ENCODE data around the gene TFDP1. TPM values are rescaled to one million over a fixed set of nuclear protein-coding genes. Genes with fewer than 3 reads are reported as not detected.

Gene TFDP1, protein sequence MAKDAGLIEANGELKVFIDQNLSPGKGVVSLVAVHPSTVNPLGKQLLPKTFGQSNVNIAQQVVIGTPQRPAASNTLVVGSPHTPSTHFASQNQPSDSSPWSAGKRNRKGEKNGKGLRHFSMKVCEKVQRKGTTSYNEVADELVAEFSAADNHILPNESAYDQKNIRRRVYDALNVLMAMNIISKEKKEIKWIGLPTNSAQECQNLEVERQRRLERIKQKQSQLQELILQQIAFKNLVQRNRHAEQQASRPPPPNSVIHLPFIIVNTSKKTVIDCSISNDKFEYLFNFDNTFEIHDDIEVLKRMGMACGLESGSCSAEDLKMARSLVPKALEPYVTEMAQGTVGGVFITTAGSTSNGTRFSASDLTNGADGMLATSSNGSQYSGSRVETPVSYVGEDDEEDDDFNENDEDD
- total RNA-seq (2014; rRNA removed; shearing (Covaris generic)) = 59.6 and 74.8 TPM in 2 replicates
- 122 and 127 TPM in 2 replicates for polyA plus RNA-seq (2016; fragmentation: Nextera tagmentation; extraction: Ambion mirVana)

- Histone ChIP-seq H3K27ac (no peak within 1 kb of the TSS), H3K9me2 (ENCODE audit: insufficient read depth) (no peaks in the 10 kb centered on the region), H4K20me1 (ENCODE audit: insufficient read depth) (no peaks in the 10 kb centered on the region; the same call in 1 of the 2 replicates), H3K27me3 (replicated peaks; ENCODE audit: insufficient read depth) (no peaks in the 10 kb centered on the region), H3K4me1 (ENCODE audit: insufficient read depth) (peaks cover 5% of the 10 kb centered on the region; the same call in 1 of the 2 replicates), H3F3A (ENCODE audit: insufficient read depth) (no peaks in the 10 kb centered on the region), H3K9ac (peak within 1 kb of the TSS; percentile 61), H3K4me2 (ENCODE audit: unreplicated experiment) (peak within 1 kb of the TSS; percentile 87), H3K36me3 (ENCODE audit: low read depth) (0 out of 2 replicates have a peak, but pooled peaks cover 3% of the 10 kb centered on the region), H3K9me3 (ENCODE audit: low read depth) (no peaks in the 10 kb centered on the region), H3K79me2 (ENCODE audit: insufficient read depth) (peaks cover 41% of the 10 kb centered on the region), H2AFZ (peak within 1 kb of the TSS; percentile 73), H3K4me3 (peak within 1 kb of the TSS; percentile 79)
- in situ Hi-C loops (cut with MboI) = no loop called here
- peak; percentile 84 for DNase-seq
- WGBS, 2 experiments (ENCODE audit: low coverage in 1 of 2, low lambda C conversion rate in 2 of 2, missing lambda C conversion rate in 2 of 2) = 1 to 2% methylated on average over 27 to 40 of the region's 92 CpGs
- TF ChIP-seq EZH2 (IDR thresholded peaks at IDR 0.05; ENCODE audit: insufficient read depth, poor library complexity, severe bottlenecking) = no peak
- TF ChIP-seq EZH2phosphoT487 (IDR thresholded peaks at IDR 0.05; ENCODE audit: insufficient read depth, low read depth) = no peak
Observed at GRCh38 chr13:113584205-113584869, at the start of gene TFDP1. Gene TFDP1, plus strand, starts transcription at chr13:113584753. Its CDS starts 1,085 bp downstream, at chr13:113585838.

DNA sequence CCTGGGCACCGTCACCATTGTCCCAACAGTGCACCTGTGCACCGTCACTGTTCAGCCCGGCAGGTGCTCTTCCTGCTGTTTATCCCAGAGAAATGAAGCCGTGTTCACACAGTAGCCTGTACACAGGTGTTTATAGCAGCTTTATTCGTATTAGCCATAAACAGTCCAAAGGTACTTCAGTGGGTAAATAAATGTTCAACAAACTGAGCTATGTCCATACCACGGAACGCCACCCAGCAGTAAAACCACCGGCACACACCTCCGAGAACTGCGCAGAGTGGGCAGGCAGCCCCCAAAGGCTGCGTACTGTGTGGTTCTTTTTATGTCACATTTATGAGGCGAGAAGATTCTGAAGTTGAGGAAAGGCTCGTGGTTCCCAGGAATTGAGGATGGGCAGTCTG, 49.2 kb upstream of the TFDP1 start:
- H3K4me1 ChIP-seq (ENCODE audit: insufficient read depth) = no peaks in the 10 kb centered on the region
- no peak for TF ChIP-seq EZH2phosphoT487 (IDR thresholded peaks at IDR 0.05; ENCODE audit: insufficient read depth, low read depth)
- TF ChIP-seq EZH2 (IDR thresholded peaks at IDR 0.05; ENCODE audit: insufficient read depth, poor library complexity, severe bottlenecking) = no peak

GRCh38 chr13:113536461-113537110, 48.0 kb upstream of the TFDP1 start:
- H3K36me3 ChIP-seq (ENCODE audit: low read depth) = peaks cover 7% of the 10 kb centered on the region; the same call in 1 of the 2 replicates
- H2AFZ ChIP-seq = no peak overlapping the region
- in situ Hi-C loops (cut with MboI) = no loop called here
- peaks cover 24% of the 10 kb centered on the region for H3K79me2 ChIP-seq (ENCODE audit: insufficient read depth)
- H3K27ac ChIP-seq = no peak overlapping the region
- no peak for DNase-seq
- H3F3A ChIP-seq (ENCODE audit: insufficient read depth) = no peaks in the 10 kb centered on the region
- H3K4me2 ChIP-seq (ENCODE audit: unreplicated experiment) = no peak overlapping the region
- 95% methylated on average over 18 of the region's 18 CpGs for WGBS, 2 experiments (ENCODE audit: low coverage in 1 of 2, low lambda C conversion rate in 2 of 2, missing lambda C conversion rate in 2 of 2)
- H3K9ac ChIP-seq = no peak overlapping the region
- no peaks in the 10 kb centered on the region for H3K9me2 ChIP-seq (ENCODE audit: insufficient read depth)
- H3K27me3 ChIP-seq (replicated peaks; ENCODE audit: insufficient read depth) = no peaks in the 10 kb centered on the region
- no peaks in the 10 kb centered on the region for H3K4me1 ChIP-seq (ENCODE audit: insufficient read depth)
- no peak for TF ChIP-seq EZH2phosphoT487 (IDR thresholded peaks at IDR 0.05; ENCODE audit: insufficient read depth, low read depth)
- no peak for TF ChIP-seq EZH2 (IDR thresholded peaks at IDR 0.05; ENCODE audit: insufficient read depth, poor library complexity, severe bottlenecking)
- no peaks in the 10 kb centered on the region for H3K9me3 ChIP-seq (ENCODE audit: low read depth)
- H3K4me3 ChIP-seq = no peak overlapping the region
- no peaks in the 10 kb centered on the region for H4K20me1 ChIP-seq (ENCODE audit: insufficient read depth)

More for the DNA sequence above, 49.2 kb upstream of the TFDP1 start:
- no peak overlapping the region for H3K4me3 ChIP-seq
- no peak overlapping the region for H2AFZ ChIP-seq
- no peaks in the 10 kb centered on the region for H3K9me3 ChIP-seq (ENCODE audit: low read depth)
- no peaks in the 10 kb centered on the region for H3K9me2 ChIP-seq (ENCODE audit: insufficient read depth)
- H3K36me3 ChIP-seq (ENCODE audit: low read depth) = peaks cover 2% of the 10 kb centered on the region; the same call in 1 of the 2 replicates
- H3K4me2 ChIP-seq (ENCODE audit: unreplicated experiment) = no peak overlapping the region
- no peaks in the 10 kb centered on the region for H4K20me1 ChIP-seq (ENCODE audit: insufficient read depth)
- H3K9ac ChIP-seq = no peak overlapping the region
- H3K27ac ChIP-seq = no peak overlapping the region
- peaks cover 18% of the 10 kb centered on the region for H3K79me2 ChIP-seq (ENCODE audit: insufficient read depth)
- no peak for DNase-seq
- 94 to 95% methylated on average over 13 of the region's 13 CpGs for WGBS, 2 experiments (ENCODE audit: low coverage in 1 of 2, low lambda C conversion rate in 2 of 2, missing lambda C conversion rate in 2 of 2)
- no peaks in the 10 kb centered on the region for H3F3A ChIP-seq (ENCODE audit: insufficient read depth)
- H3K27me3 ChIP-seq (replicated peaks; ENCODE audit: insufficient read depth) = no peaks in the 10 kb centered on the region
- in situ Hi-C loops (cut with MboI) = no loop called here

DNA sequence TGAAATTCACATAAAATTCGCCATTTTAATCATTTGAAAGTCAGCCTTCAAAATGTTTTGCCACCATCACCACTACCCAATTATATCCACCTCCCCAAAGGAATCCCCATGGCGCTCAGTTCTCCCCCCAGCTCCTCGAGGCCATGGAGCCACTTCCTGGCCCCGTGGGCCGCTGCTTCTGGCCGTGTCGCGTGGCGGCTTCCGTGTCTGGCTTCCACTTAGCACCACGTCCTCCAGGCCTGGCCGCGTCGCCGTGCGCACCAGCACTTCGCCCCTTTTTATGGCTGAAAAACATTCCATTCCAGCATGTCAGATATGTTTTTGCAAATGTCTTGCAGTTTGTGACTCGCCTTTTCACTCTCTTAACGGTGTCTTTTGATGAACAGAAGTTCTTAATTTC, 47.3 kb upstream of the TFDP1 start:
- 90% methylated on average over 18 to 19 of the region's 19 CpGs for WGBS, 2 experiments (ENCODE audit: low coverage in 1 of 2, low lambda C conversion rate in 2 of 2, missing lambda C conversion rate in 2 of 2)
- TF ChIP-seq EZH2phosphoT487 (IDR thresholded peaks at IDR 0.05; ENCODE audit: insufficient read depth, low read depth) (no peak), EZH2 (IDR thresholded peaks at IDR 0.05; ENCODE audit: insufficient read depth, poor library complexity, severe bottlenecking) (no peak)
- no peak overlapping the region for H3K27ac ChIP-seq

More for the DNA sequence above, 47.3 kb upstream of the TFDP1 start:
- no peak for DNase-seq
- Histone ChIP-seq H2AFZ (no peak overlapping the region), H3K4me1 (ENCODE audit: insufficient read depth) (no peaks in the 10 kb centered on the region), H3K36me3 (ENCODE audit: low read depth) (peaks cover 7% of the 10 kb centered on the region; the same call in 1 of the 2 replicates), H3K4me2 (ENCODE audit: unreplicated experiment) (no peak overlapping the region), H3K79me2 (ENCODE audit: insufficient read depth) (peaks cover 24% of the 10 kb centered on the region), H4K20me1 (ENCODE audit: insufficient read depth) (no peaks in the 10 kb centered on the region), H3K9ac (no peak overlapping the region), H3K9me3 (ENCODE audit: low read depth) (no peaks in the 10 kb centered on the region), H3K9me2 (ENCODE audit: insufficient read depth) (no peaks in the 10 kb centered on the region), H3K27me3 (replicated peaks; ENCODE audit: insufficient read depth) (no peaks in the 10 kb centered on the region), H3K4me3 (no peak overlapping the region), H3F3A (ENCODE audit: insufficient read depth) (no peaks in the 10 kb centered on the region)
- in situ Hi-C loops (cut with MboI) = no loop called here
